SK-MEL-5 (cell line): Measurements from ENCODE around the gene COA1. TPM values are rescaled to one million over a fixed set of nuclear protein-coding genes. Genes with fewer than 3 reads are reported as not detected.

ENCODE experiments used
- DNase-seq: peaks from one replicate; pipeline ENCODE4 v3.0.0-alpha.2; 2016; ENCODE audit warnings: low read depth, low spot score
- in situ Hi-C: cut with HindIII; loops from 2 replicates; pipeline ENCODE4 v1.10.0; 2016; ENCODE audit warnings: low sequenced_read_pairs, high pct_unique_total_duplicates, low pct_unique_long_range_greater_than_20kb
- total RNA-seq: library from RNA; depleted of rRNA; stranded (reverse); fragments of >200 nt; shearing (Covaris generic); gene quantifications from 2 replicates; pipeline ENCODE4 v1.2.3, GENCODE V29; 2014

The COA1 gene
- total RNA-seq, 1 experiment from 2014 or later: 79.6 TPM

DNA sequence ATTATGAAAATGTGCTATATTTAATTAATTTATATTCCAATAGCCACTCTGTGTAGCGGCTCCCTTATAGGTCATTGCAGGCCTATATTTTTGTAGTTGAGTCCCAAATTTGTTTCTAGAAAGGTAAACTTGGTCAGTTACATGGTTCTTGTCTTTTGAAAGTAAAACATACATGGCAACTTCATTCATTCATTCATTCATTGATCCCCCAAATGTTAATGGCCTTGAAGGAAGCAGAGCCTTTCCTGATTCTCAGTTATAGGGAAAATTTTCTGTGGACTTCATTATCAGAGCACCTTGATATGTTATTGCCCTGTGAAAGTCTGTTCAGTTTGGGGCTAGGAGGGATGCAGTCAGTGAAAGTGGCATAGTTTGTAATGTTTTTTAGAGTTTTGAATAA, 32.1 kb upstream of the COA1 start:
- DNase-seq: no peak
- in situ Hi-C loops: no loop called here

DNA sequence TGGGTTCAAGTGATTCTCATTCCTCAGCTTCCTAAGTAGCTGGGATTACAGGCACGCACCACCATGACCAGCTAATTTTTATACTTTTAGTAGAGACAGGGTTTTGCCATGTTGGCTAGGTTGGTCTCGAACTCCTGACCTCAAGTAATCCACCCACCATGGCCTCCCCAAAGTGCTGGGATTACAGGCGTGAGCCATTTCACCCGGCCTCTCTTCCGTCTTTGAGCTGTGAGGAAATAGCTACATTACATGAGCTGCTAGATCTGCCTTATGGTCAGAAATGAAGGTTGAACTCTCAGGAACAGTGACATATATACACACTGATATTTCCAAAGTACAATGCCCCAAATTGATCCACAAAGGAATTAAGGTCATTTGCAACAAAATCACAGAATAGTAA, 31.5 kb upstream of the COA1 start:
- in situ Hi-C loops: no loop called here
- DNase-seq: no peak

DNA sequence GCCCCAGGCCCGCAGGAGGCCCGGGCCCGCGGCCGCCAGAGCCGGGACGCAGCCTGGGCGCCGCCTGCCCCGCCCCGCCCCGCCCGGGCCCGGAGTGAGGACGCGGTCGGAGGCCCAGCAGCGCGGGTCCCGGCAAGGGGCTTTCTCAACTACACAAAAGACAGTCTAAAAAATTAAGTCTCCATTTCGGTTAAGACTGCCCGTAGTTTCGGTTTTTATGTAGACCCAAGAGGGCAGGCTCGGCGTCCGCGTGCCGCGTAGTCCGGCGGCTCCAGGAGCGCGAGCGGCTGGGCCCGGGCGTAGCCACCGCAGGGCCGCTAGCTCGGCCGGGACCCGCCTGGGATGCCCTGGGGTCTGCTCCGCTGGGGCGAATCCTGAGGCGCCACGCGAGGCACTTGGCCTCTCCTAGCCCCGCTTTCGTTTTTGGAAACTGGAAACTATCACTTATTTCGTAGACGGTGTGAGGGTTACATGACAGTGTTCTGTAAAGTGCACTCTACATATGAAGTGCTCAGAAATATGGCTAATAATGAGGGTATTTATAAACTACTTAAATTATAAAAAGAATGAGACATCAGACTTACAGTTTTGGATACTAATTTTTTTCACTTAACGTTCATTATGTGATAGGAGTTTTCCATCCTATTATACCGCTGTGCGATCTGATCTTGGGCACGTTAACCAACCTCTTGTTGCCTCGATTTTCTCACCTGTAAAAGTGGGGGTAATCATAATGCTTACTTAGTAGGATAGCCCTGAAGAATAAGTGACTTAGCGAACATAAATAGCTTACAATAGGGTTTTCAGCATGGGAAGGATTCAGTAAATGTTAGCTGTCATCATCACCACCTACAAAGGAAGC, 29.7 kb upstream of the COA1 start:
- peak; percentile 32 for DNase-seq
- in situ Hi-C loops: no loop called here

DNA sequence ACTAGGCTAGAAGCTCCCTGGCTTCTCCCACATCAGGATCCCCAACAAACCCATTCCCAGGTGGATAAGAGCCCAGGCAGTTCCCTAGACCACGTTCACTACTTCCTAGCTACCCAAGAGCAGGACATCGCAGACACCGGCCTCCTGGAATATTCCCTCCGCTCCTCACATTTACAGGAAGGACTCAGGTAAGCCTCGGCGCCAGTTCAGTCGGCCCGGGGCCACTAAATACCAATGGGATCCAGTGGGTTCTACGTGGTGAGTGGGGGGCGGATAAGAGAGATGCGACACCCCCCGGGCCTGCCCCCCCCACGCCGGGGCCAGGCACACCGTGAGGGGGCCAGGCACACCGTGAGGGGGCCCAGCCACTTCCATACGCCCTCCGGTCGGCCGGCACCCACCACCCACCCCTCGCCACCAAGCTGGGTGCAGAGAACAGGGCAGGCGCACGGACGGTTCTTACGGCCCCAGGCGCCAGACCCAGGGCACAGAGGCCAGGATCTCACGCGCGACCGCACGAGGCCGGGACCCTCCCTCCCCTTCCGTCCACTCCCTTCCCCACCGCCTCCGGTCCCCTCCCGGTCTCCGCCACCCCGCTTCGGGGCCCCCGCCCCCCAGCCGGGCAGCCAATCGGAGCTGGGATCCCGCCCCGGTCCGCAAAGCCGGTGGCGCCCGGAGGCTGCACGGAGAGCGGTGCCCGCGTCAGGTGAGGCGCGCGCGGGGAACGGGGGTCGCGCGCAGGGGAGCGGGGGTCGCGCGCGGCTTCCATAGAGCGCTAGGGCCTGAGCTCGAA, 28.9 kb upstream of the COA1 start, which contains the start of gene BLVRA:
Gene BLVRA (plus strand): TSS at position 652 of the 793 bp plus-strand sequence. CDS start 12,479 bp downstream, outside the sequence.
- peak; percentile 55 for DNase-seq
- in situ Hi-C loops: no loop called here

DNA sequence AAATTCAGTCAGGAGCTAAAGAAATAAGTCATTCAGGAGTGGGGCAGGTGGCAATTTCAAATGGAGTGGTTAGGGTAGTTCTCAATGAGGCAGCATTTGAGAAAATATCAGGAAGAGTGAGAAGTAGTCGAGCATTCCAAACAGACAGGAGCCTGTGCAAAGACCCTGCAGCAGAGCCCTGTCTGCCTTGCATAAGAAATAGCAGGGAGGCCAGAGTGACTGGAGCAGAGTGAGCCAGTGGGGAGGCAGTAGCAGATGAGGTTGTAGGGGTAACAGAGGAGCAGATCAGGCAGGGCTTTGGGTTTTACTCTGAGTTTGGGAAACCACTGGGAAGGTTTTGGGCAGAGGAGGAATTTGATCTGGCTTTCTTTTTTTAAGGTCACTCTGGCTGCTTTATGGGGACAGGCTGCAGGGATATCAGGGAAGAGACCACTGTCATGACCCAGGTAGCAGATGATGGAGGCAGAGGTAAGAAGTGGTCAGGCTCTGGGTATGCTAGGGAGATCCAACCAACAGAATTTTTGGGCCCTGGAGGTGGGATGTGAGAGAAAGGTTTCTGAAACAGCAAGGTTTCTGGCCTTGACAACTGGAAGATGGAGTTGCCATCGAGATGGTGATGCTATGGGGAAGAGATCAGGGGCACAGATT, 27.9 kb upstream of the COA1 start:
- DNase-seq: no peak
- in situ Hi-C loops: no loop called here

DNA sequence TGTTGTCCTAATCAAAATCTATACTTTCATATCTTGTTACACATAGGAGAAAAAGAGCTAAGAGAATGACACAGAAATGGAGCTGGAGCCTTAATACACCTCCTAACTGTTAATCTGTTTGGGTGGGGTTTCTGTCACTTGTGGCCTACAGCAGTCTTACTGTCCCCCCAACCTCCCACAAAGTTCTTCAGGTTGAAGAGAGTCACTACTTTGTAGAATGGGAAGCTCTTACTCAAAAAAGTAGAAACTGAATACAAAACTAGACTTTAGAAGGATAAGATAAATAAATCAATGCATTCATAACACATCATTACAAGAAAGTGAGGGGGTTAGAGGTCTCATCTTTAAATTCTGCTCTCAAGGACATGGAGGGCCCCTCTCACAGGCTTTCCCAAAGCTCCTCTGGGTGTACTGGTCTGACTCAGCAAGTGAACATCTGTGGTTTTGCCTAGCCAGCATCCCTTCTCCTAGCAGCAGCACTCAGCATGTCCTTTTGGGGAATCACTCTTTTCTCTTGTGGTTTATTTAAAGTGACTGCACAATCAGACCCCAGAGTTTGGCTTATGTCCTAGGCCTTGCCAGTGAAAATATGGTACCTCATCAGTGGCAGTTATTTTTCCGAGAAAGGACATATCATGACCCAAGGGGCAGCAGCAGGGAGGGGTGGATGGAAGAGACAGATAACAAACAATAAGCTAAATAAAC, 27.2 kb upstream of the COA1 start:
- DNase-seq: no peak
- in situ Hi-C loops: no loop called here

DNA sequence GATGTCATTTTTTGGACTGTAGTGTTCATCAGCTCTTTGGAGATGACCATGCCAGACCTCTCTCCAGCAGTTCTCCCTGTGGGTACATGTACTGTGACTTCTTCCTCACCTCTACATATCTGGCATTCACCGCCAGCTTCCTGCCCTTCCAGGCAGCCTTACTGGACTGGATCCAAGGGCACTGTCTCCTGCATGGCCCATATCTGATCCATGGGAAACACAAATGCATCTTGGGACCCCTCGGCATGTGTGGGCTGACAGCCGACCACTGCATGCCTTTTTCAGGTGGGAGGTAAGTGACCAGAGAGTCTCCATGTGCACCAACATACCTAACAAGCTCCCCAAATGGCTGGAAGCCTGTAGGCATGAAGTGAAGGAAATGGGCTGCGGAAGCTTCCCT, 25.3 kb upstream of the COA1 start:
- no peak for DNase-seq
- in situ Hi-C loops: no loop called here

GRCh38 chr7:43753843-43754242, 24.5 kb upstream of the COA1 start:
- no peak for DNase-seq
- in situ Hi-C loops: no loop called here

DNA sequence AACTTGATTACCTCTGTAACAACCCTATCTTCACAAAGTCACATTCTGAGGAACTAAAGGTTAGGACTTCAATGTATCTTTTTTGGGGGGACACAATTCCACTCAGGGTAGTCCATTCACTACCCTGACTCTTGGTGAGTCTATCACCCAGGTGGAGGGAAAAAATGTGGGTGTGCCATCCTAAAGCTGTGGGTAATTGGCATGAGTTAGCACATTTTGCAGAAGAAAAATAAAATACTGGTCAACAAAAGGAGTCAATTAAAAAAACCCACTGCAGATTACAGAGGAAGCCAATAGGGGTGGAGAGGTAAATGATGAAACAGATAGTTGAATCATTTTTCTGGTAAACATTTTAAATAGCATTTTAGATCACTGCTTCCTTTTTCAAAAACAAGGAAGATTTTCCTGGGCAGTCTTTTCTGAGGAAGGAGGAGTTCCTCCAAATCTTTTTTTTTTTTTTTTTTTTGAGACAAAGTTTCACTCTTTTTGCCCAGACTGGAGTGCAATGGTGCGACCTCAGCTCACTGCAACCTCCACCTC, 24.0 kb upstream of the COA1 start:
- DNase-seq: no peak
- in situ Hi-C loops: no loop called here

- in situ Hi-C loops: no loop called here
- no peak for DNase-seq
Observed at GRCh38 chr7:43752411-43752810, 23.1 kb upstream of the COA1 start.

- DNase-seq: no peak
Observed at GRCh38 chr7:43750016-43750887, 20.9 kb upstream of the COA1 start.

DNA sequence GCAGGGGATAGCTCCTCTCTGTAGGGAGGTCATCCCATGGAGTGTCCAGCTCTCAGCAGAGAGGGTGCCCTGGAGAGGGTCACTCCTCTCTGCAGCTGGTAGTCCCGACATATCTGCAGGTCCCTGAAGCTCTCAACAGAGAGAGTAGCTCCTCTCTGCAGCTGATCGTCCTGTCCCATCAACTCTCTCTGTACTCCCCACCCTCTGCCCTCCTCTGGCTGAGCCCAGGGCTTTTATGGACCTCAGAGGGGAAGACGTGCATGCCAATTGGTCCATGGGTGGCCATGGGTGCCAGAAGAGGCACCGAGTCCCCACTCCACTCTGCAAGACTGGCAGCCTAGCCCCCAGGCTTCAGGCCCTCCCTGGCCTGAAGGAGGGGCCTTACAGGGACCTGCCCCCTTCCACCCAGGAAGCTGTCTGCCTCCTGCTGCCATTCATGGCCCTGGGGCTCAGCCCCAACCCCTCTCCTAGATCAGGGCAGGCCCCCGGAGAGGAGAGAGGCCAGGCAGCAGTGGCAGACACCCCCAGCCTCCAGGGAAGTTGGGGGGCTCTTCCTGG, 20.1 kb upstream of the COA1 start:
- no peak for DNase-seq
- in situ Hi-C loops: no loop called here

More at GRCh38 chr7:43750016-43750887, 20.9 kb upstream of the COA1 start:
- in situ Hi-C loops: no loop called here

DNA sequence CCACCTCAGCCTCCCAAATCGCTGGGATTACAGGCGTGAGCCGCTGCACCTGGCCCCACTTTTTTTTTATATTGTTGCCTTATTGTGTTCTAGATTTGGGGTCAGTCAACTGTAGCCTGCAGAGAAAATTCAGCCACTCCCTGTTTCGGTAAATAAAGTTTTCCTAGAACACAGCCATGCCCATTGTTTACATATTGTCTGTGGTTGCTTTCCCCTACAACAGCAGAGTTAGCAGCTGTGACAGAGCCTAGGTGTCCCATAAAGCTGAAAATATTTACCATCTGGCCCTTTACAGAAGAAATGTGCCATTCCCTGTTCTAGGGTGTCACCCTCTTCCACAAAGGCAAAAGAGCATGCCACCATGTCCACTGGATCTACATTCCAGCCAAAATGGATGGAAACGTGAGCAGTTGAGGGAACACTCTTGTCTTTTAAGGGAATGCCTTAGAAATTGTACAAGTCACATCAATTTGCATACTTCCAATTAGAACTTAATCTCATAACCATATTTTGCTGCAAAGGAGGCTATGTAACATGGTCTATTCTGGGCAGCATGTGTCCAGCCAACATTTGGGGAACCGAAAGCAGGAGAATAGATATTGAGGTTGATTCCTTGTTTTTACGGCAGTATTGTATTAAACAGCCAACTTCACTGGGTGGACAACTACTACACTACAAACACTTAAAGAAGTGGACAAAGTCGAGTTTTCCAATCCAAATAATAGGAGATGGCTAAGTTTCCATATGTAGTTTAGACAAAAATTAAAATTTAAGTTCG, 18.2 kb upstream of the COA1 start:
- in situ Hi-C loops: no loop called here

DNA sequence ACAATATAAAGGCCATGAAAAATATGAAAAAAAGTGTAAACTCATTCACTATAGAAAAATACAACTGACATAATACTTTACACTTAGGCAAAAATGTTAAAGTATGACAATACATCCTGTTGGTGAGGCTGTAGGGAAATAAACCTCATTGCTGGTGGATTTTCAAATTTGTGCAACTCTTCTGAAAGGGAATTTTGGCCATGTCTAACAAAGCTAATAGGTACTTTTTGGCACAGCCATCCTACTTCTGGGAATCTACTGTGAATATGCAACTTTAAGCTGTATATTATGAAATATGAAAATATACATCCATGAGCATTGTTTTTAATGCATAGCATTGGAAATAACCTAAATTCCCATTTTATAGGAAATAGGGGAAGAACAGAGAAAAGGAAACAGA, 13.4 kb upstream of the COA1 start:
- no peak for DNase-seq
- in situ Hi-C loops: no loop called here

More for the DNA sequence above, 18.2 kb upstream of the COA1 start:
- no peak for DNase-seq

DNA sequence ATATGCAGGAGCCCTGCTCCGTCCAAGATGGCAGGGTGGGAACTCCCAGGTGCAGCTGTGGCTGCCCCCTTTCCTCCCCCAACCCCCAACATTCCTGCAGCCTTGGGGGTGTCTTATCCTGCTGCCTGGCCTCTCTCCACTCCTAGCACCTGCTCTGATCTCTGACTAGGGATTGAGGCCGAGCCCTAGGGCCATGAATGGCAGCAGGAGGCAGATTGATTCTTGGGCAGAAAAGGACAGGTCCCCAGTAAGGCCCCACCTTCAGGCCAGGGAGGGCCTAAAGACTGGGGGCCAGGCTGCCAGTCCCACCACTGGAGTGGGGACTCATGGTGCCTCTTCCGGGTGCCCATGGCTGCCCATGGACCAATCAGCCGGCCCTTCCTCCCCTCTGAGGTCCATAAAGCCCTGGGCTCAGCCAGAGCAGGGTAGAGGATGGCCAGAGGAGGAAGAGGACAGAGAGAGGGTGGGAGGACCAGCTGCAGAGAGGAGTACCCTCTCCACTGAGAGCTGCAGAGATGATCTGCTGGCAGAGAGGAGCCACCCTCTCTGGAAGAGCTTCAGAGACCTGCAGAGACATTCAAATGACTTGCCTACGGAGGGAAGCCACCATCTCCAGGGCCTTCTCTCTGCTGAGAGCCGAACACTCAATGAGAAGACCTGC, 8.3 kb upstream of the COA1 start:
- no peak for DNase-seq
- in situ Hi-C loops: no loop called here
